K562 (cell line): ENCODE data around the gene SKAP2. TPM values are rescaled to one million over a fixed set of nuclear protein-coding genes. Genes with fewer than 3 reads are reported as not detected.

Source experiments
- ATAC-seq: fragments of 200-7000 bp; cut with Tn5 transposase; 3 replicates; pipeline ENCODE4 v1.9.1; 2020; ENCODE audit warnings: moderate library complexity
- BruUV-seq: library from RNA; stranded (reverse); fragments of 400-500 nt; replicated peaks from 2 replicates; lab custom pipeline; 2021; lab: Mats Ljungman, UMichigan
- CTCF ChIA-PET: fragments of 300-600 bp; formaldehyde crosslinking; extraction: SDS; loops from one replicate; lab custom pipeline; 2021; ENCODE audit warnings: low intra/inter-chr PET ratio; lab: Yijun Ruan, JAX
- POLR2A ChIA-PET: fragments of 300-600, 350-650 bp; sonication (Branson Sonifier 250); formaldehyde crosslinking; extraction: SDS; loops from one replicate; lab custom pipeline; 2021; ENCODE audit warnings: antibody characterized with exemption, inconsistent platforms; lab: Yijun Ruan, JAX
- DNase-seq, 4 experiments: peaks; one replicate each; pipeline versions ENCODE4 v3.0.0 to v3.0.0-alpha.2; 2011 to 2018; ENCODE audit warnings: low spot score in 3 of 4, mixed read lengths in 3 of 4; ENCODE audit errors: extremely low read depth in 1 of 4
- FAIRE-seq: peaks from 2 replicates; lab custom pipeline; 2011; peaks lifted over from hg19 to GRCh38; lab: Jason Lieb, UNC
- H2AFZ ChIP-seq: 2 replicates; pipeline ENCODE4 v1.6.0; 2011; ENCODE audit warnings: low read depth, low read length, control low read depth, inconsistent platforms
- H3K27ac ChIP-seq: fragments of 200-600 bp; 3 replicates; pipeline ENCODE4 v1.8.0; 2011; ENCODE audit warnings: low read depth, mild to moderate bottlenecking, control low read depth, inconsistent platforms, low read length, moderate library complexity, mixed read lengths; ENCODE audit errors: extremely low read depth
- H3K27me3 ChIP-seq, 2 experiments: fragments of 300-600 bp in 1 of 2; 2 replicates in 1 of 2; 3 replicates in 1 of 2; pipeline versions ENCODE4 v1.6.0 to v1.8.0; 2011; ENCODE audit warnings: inconsistent platforms in 2 of 2, low read length in 2 of 2, mild to moderate bottlenecking in 1 of 2, mixed read lengths in 1 of 2, moderate library complexity in 1 of 2; ENCODE audit not compliant: control insufficient read depth in 2 of 2, insufficient read depth in 2 of 2
- H3K36me3 ChIP-seq: fragments of 300-600 bp; 3 replicates; pipeline ENCODE4 v1.8.0; 2011; ENCODE audit warnings: mild to moderate bottlenecking, low read length, inconsistent platforms; ENCODE audit not compliant: control insufficient read depth, insufficient read depth
- H3K4me1 ChIP-seq, 2 experiments: fragments of 200-600 bp in 1 of 2; replicated peaks in 1 of 2; 2 replicates in 1 of 2; 3 replicates in 1 of 2; pipeline versions ENCODE4 v1.5.1 to v1.8.0; 2011; ENCODE audit warnings: inconsistent platforms in 2 of 2, low read length in 2 of 2, mild to moderate bottlenecking in 1 of 2, mixed read lengths in 1 of 2, moderate library complexity in 1 of 2; ENCODE audit not compliant: control insufficient read depth in 2 of 2, insufficient read depth in 2 of 2
- H3K4me2 ChIP-seq: 2 replicates; pipeline ENCODE4 v1.6.1; 2011; ENCODE audit warnings: low read length, control low read depth, inconsistent platforms, mixed read lengths; ENCODE audit not compliant: insufficient read depth
- H3K4me3 ChIP-seq: fragments of 200-600 bp; sonication (generic), shearing (Covaris generic); 2 replicates; pipeline ENCODE4 v1.5.1; 2016; ENCODE audit warnings: control low read depth, inconsistent platforms
- H3K79me2 ChIP-seq: fragments of 200-600 bp; 3 replicates; pipeline ENCODE4 v1.8.0; 2011; ENCODE audit warnings: low read length, inconsistent platforms; ENCODE audit not compliant: control insufficient read depth, insufficient read depth
- H3K9ac ChIP-seq, 2 experiments: 2 replicates each; pipeline versions ENCODE4 v1.6.0 to v1.6.1; 2011; ENCODE audit warnings: low read depth in 2 of 2, low read length in 2 of 2, control low read depth in 1 of 2, inconsistent platforms in 1 of 2, mild to moderate bottlenecking in 1 of 2, mixed read lengths in 1 of 2; ENCODE audit not compliant: insufficient read depth in 1 of 2
- H3K9me1 ChIP-seq: one replicate; pipeline ENCODE4 v1.6.0; 2011; ENCODE audit warnings: inconsistent platforms, mild to moderate bottlenecking, low read length, moderate library complexity; ENCODE audit not compliant: control insufficient read depth, insufficient read depth
- H3K9me3 ChIP-seq: replicated peaks from 2 replicates; pipeline ENCODE4 v1.5.1; 2011; ENCODE audit warnings: low read depth, low read length, inconsistent platforms; ENCODE audit not compliant: control insufficient read depth, insufficient read depth
- H4K20me1 ChIP-seq: replicated peaks from 2 replicates; pipeline ENCODE4 v1.6.1; 2011; ENCODE audit warnings: low read length, inconsistent platforms, mixed read lengths; ENCODE audit not compliant: control insufficient read depth, insufficient read depth
- C11orf30 ChIP-seq: fragments of 450-650 bp; IDR thresholded peaks from 2 replicates; pipeline ENCODE4 v1.6.1; 2016; ENCODE audit warnings: low read depth, mild to moderate bottlenecking
- CBX5 ChIP-seq: IDR thresholded peaks from 2 replicates; pipeline ENCODE4 v1.6.1; 2014; ENCODE audit warnings: low read depth, borderline replicate concordance
- CXXC5 ChIP-seq: fragments of 250-450 bp; sonication (Bioruptor Pico); IDR thresholded peaks from 2 replicates; pipeline ENCODE4 v1.8.0; 2022; ENCODE audit warnings: inconsistent platforms, mild to moderate bottlenecking, moderate library complexity
- ESRRA ChIP-seq: fragments of 450-650 bp; IDR thresholded peaks from 2 replicates; pipeline ENCODE4 v1.6.1; 2014; ENCODE audit warnings: low read depth, mild to moderate bottlenecking, moderate library complexity, borderline replicate concordance
- MAFG ChIP-seq: fragments of 450-650 bp; conservative IDR thresholded peaks from 2 replicates; pipeline ENCODE4 v1.6.1; 2016; ENCODE audit warnings: missing genetic modification characterization, missing compliant biosample characterization
- MIER1 ChIP-seq: fragments of 450-650 bp; IDR thresholded peaks from 2 replicates; pipeline ENCODE4 v1.6.1; 2016; ENCODE audit warnings: antibody characterized with exemption, mild to moderate bottlenecking, low read depth
- NCOR1 ChIP-seq: fragments of 450-650 bp; IDR thresholded peaks from 2 replicates; pipeline ENCODE4 v1.6.1; 2016; ENCODE audit warnings: mild to moderate bottlenecking, moderate library complexity
- PHF8 ChIP-seq: fragments of 200-600 bp; sonication (generic); IDR thresholded peaks from 2 replicates; pipeline ENCODE4 v1.6.1; 2012; ENCODE audit warnings: mixed run types, mild to moderate bottlenecking, inconsistent platforms, low read length, moderate library complexity, borderline replicate concordance
- RBM15 ChIP-seq: fragments of 200-400 bp; formaldehyde crosslinking; IDR thresholded peaks from 2 replicates; pipeline ENCODE4 v1.6.1; 2018; ENCODE audit warnings: mild to moderate bottlenecking, low read length, moderate library complexity; ENCODE audit not compliant: insufficient read depth
- SETDB1 ChIP-seq: IDR thresholded peaks from one replicate; pipeline ENCODE4 v1.6.1; 2012; ENCODE audit warnings: low read length, control low read depth, inconsistent platforms
- SRSF9 ChIP-seq: fragments of 200-400 bp; formaldehyde crosslinking; IDR thresholded peaks from 2 replicates; pipeline ENCODE4 v1.6.1; 2017; ENCODE audit warnings: low read depth, low read length, borderline replicate concordance
- TCF7L2 ChIP-seq: fragments of 150-350 bp; IDR thresholded peaks from 2 replicates; pipeline ENCODE4 v1.6.1; 2016; ENCODE audit warnings: low read depth, mild to moderate bottlenecking, low read length, moderate library complexity
- ZNF133 ChIP-seq: fragments of 250-450 bp; sonication (Bioruptor Pico); IDR thresholded peaks from 2 replicates; pipeline ENCODE4 v1.4.0; 2020; ENCODE audit warnings: mild to moderate bottlenecking
- ZNF3 ChIP-seq: fragments of 250-450 bp; sonication (Bioruptor Pico); IDR thresholded peaks from 2 replicates; pipeline ENCODE4 v1.5.0; 2021; ENCODE audit warnings: mild to moderate bottlenecking, moderate library complexity
- ZNF316 ChIP-seq: fragments of 450-650 bp; IDR thresholded peaks from 2 replicates; pipeline ENCODE4 v1.6.1; 2016
- ZNF707 ChIP-seq: fragments of 250-450 bp; sonication (Bioruptor Pico); conservative IDR thresholded peaks from 2 replicates; pipeline ENCODE4 v1.8.0; 2022; ENCODE audit warnings: inconsistent platforms, mild to moderate bottlenecking, moderate library complexity
- WGBS: fragments of 100-300 bp; shearing (Covaris generic); methylation state at CpG from one replicate; pipeline ENCODE4 v1.1.6; 2016; ENCODE audit warnings: low coverage, mixed read lengths; ENCODE audit not compliant: insufficient coverage; ENCODE audit errors: missing lambda C conversion rate; 5-methylcytosine and 5-hydroxymethylcytosine counted together
- in situ Hi-C: fragments of 300-500 bp; cut with MboI; formaldehyde crosslinking; loops from 4 replicates; pipeline ENCODE4 v1.15.0; 2018; ENCODE audit warnings: inconsistent platforms, mixed read lengths
- intact Hi-C: fragments of 100-400 bp; cut with micrococcal nuclease; formaldehyde crosslinking; loops from 2 replicates; pipeline ENCODE4 v1.14.2; 2022
- polyA plus RNA-seq, 8 experiments: library from polyadenylated mRNA; depleted of rRNA in 4 of 8; stranded (reverse) in 5 of 8; unstranded in 3 of 8; fragments of >200 nt; fragmentation: Nextera tagmentation in 2 of 8; fragmentation: Illumina TruSeq in 1 of 8; extraction: Ambion mirVana in 2 of 8; extraction: Trizol in 1 of 8; gene quantifications; 2 replicates each; pipeline versions ENCODE4 v1.2.1 to v1.2.3, GENCODE V29; 2011 to 2014; ENCODE audit warnings: inconsistent platforms in 1 of 8, missing spikeins in 1 of 8
- total RNA-seq, 7 experiments: library from RNA; depleted of rRNA in 6 of 7; stranded (reverse); fragments of >200 nt in 6 of 7; fragmentation: Illumina TruSeq in 2 of 7; extraction: Trizol in 2 of 7; gene quantifications; 2 replicates each; pipeline versions ENCODE4 v1.2.1 to v1.2.3, GENCODE V29; 2011 to 2021; ENCODE audit warnings: low replicate concordance in 1 of 7
- TF ChIP-seq, protein P1 (sequence below), 3 experiments: IDR thresholded peaks in 2 of 3; conservative IDR thresholded peaks in 1 of 3; 2 replicates each; pipeline ENCODE4 v1.5.1; 2011 to 2012; ENCODE audit warnings: low read length in 3 of 3, mild to moderate bottlenecking in 3 of 3, control low read depth in 2 of 3, improper control_type of control experiment in 1 of 3, inconsistent platforms in 1 of 3, low read depth in 1 of 3, mixed read lengths in 1 of 3, moderate library complexity in 1 of 3; ENCODE audit not compliant: insufficient read depth in 2 of 3
- TF ChIP-seq, protein P2 (sequence below): sonication (generic); formaldehyde crosslinking; IDR thresholded peaks from 2 replicates; pipeline ENCODE4 v1.5.0; 2020; ENCODE audit warnings: missing genetic modification reagents

SKAP2 gene
- total and polyA plus RNA-seq, 9 of the 15 experiments (the other 6 are each of a cell fraction or from before 2014, with no cell fraction given): 4.2 to 11.7 (median 8.3) TPM

DNA sequence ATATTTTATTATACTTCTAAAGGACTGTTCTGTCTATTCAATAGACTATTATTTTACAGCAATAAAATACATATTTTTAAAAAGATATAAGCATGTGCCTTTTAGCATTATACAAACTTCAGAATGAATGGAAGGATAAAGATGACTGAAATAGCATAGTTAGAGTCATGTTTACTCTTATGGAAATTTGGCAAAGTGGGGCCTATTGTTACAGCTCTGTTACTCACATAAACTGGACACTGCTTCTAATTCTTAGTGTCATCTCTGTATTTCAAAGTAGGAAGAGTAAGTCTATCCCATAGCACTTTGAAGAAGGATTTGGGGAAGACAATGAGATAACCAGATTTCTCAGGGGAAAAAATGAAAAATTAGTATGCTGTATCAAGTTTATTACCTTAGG, 168.2 kb downstream of the SKAP2 start (continued):
- TF ChIP-seq ZNF707 (CRISPR knock-in tag) (no peak), PHF8 (no peak), ZNF133 (no peak), CBX5 (no peak), SRSF9 (no peak)
- TF ChIP-seq, protein P1, sequence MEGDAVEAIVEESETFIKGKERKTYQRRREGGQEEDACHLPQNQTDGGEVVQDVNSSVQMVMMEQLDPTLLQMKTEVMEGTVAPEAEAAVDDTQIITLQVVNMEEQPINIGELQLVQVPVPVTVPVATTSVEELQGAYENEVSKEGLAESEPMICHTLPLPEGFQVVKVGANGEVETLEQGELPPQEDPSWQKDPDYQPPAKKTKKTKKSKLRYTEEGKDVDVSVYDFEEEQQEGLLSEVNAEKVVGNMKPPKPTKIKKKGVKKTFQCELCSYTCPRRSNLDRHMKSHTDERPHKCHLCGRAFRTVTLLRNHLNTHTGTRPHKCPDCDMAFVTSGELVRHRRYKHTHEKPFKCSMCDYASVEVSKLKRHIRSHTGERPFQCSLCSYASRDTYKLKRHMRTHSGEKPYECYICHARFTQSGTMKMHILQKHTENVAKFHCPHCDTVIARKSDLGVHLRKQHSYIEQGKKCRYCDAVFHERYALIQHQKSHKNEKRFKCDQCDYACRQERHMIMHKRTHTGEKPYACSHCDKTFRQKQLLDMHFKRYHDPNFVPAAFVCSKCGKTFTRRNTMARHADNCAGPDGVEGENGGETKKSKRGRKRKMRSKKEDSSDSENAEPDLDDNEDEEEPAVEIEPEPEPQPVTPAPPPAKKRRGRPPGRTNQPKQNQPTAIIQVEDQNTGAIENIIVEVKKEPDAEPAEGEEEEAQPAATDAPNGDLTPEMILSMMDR (IDR thresholded peaks at IDR 0.05 in 2 of 3, conservative IDR thresholded peaks at IDR 0.05 in 1 of 3; ENCODE audit: insufficient read depth in 2 of 3, low read depth in 1 of 3, low read length in 3 of 3): no peak
- TF ChIP-seq, protein P2, sequence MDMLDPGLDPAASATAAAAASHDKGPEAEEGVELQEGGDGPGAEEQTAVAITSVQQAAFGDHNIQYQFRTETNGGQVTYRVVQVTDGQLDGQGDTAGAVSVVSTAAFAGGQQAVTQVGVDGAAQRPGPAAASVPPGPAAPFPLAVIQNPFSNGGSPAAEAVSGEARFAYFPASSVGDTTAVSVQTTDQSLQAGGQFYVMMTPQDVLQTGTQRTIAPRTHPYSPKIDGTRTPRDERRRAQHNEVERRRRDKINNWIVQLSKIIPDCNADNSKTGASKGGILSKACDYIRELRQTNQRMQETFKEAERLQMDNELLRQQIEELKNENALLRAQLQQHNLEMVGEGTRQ: no peak

DNA sequence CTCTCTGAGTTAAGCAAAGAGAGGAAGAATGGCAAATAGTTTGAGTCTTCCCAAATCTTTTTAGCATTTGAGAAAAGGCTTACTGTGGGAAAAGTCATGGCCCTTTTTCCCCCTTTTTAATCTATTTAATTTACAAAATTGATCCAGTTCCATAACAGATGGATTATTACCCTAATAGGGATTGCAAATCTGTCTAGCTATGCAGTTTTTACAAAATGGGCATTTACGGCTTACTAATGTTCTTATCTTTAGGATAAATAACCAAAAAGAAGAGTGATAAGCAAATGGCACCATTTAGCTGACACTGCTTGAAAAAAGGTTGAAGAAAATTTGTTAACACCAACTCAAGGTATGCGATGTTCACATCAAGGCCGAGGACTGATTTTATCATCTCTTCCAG, 169.7 kb downstream of the SKAP2 start:
- WGBS: 8% methylated on average over 3 of the region's 3 CpGs
- peaks cover 0 to under 1% of the 10 kb centered on the region in 2 experiments; a peak in 2 of 5 replicates for H3K4me1 ChIP-seq
- H3K4me2 ChIP-seq: no peak overlapping the region
- in situ Hi-C loops (no loop called here), intact Hi-C loops (no loop called here)
- H3K27me3 ChIP-seq: no peaks in the 10 kb centered on the region
- no peaks in the 10 kb centered on the region for H4K20me1 ChIP-seq
- ATAC-seq (no peak), FAIRE-seq (no peak), DNase-seq (no peak)
- H3K9me3 ChIP-seq: no peaks in the 10 kb centered on the region
- POLR2A ChIA-PET: interaction anchor here (0.7 kb wide), 1 partner anchor 464 kb away, joined by 3 read pairs; no protein-coding TSS in a partner anchor
- no peak overlapping the region for H3K27ac ChIP-seq
- H2AFZ ChIP-seq: no peak overlapping the region
- H3K79me2 ChIP-seq: no peaks in the 10 kb centered on the region
- no peaks in the 10 kb centered on the region for H3K9me1 ChIP-seq
- no peak overlapping the region for H3K9ac ChIP-seq
- H3K36me3 ChIP-seq: no peaks in the 10 kb centered on the region
- CTCF ChIA-PET: interaction anchor here (0.6 kb wide), 1 partner anchor 461 kb away, joined by 3 read pairs; no protein-coding TSS in a partner anchor
- no TSS peak for BruUV-seq
- H3K4me3 ChIP-seq: no peak overlapping the region
- TF ChIP-seq NCOR1 (no peak), CXXC5 (no peak), MAFG (tag) (0 out of 2 replicates have a peak, but pooled peaks have one; percentile 13), ZNF3 (CRISPR knock-in tag) (no peak), ZNF707 (CRISPR knock-in tag) (no peak), TCF7L2 (no peak), MIER1 (no peak), C11orf30 (0 out of 2 replicates have a peak, but pooled peaks have one; percentile 13), SETDB1 (no peak), ESRRA (no peak), ZNF316 (peak; percentile 24; the same call in 1 of the 2 replicates), RBM15 (no peak)
- TF ChIP-seq, protein P2: no peak
